Upper lobe of left lung (tissue), 6 donors: Measurements from ENCODE around the gene TEX101. TPM values are rescaled to one million over a fixed set of nuclear protein-coding genes. Genes with fewer than 3 reads are reported as not detected.
"Not testable (repeated sequence)": the region's sequence is repeated elsewhere in the genome, so short reads cannot be mapped to it uniquely, and the experiment has no call there.

Experiments used
- ATAC-seq, 2 donors: fragments of 200-7000 bp; cut with Tn5 transposase; one replicate each; pipeline ENCODE4 v1.9.1; 2022; ENCODE audit warnings: mild to moderate bottlenecking in 2 of 2, moderate library complexity in 2 of 2; ENCODE audit not compliant: low FRiP score in 2 of 2
- DNase-seq, 2 donors: peaks; one replicate each; pipeline ENCODE4 v3.0.0-alpha.2; 2019 to 2020
- H3K27ac ChIP-seq, 4 donors: fragments of 200-600 bp; sonication (generic); one replicate each; pipeline ENCODE4 v1.5.1; 2016 to 2019
- H3K27me3 ChIP-seq, 4 donors: fragments of 200-600 bp; sonication (generic); one replicate each; pipeline ENCODE4 v1.5.1; 2017 to 2019
- H3K36me3 ChIP-seq, 4 donors: fragments of 200-600 bp; sonication (generic); one replicate each; pipeline ENCODE4 v1.5.1; 2016 to 2019
- H3K4me1 ChIP-seq, 4 donors: fragments of 200-600 bp; sonication (generic); one replicate each; pipeline ENCODE4 v1.5.1; 2018 to 2019
- H3K4me3 ChIP-seq, 4 donors: fragments of 200-600 bp; sonication (generic); one replicate each; pipeline ENCODE4 v1.5.1; 2017 to 2019; ENCODE audit warnings: mild to moderate bottlenecking in 2 of 4, moderate library complexity in 1 of 4
- H3K9me3 ChIP-seq, 4 donors: fragments of 200-600 bp; sonication (generic); one replicate each; pipeline ENCODE4 v1.5.1; 2018 to 2019
- CTCF ChIP-seq, 6 experiments: fragments of 450-650 bp in 4 of 6; fragments of 200-600 bp in 2 of 6; sonication (generic) in 2 of 6; IDR thresholded peaks; one replicate each; pipeline ENCODE4 v1.5.1; 2016 to 2019; ENCODE audit warnings: antibody characterized with exemption in 6 of 6
- EP300 ChIP-seq, 4 donors: sonication (generic); formaldehyde crosslinking; IDR thresholded peaks; one replicate each; pipeline ENCODE4 v1.5.1; 2017; ENCODE audit warnings: antibody characterized with exemption in 4 of 4, control low read depth in 2 of 4
- POLR2A ChIP-seq, 4 donors: fragments of 450-650 bp; IDR thresholded peaks; one replicate each; pipeline ENCODE4 v1.5.1; 2016 to 2017; ENCODE audit warnings: antibody characterized with exemption in 4 of 4, mild to moderate bottlenecking in 2 of 4
- POLR2AphosphoS5 ChIP-seq, 2 donors: sonication (generic); formaldehyde crosslinking; IDR thresholded peaks; one replicate each; pipeline ENCODE4 v1.5.1; 2017; ENCODE audit warnings: antibody characterized with exemption in 2 of 2
- WGBS, 2 donors: methylation state at CpG; one replicate each; pipeline ENCODE4 v1.1.5; 2017 to 2018; 5-methylcytosine and 5-hydroxymethylcytosine counted together
- total RNA-seq, 6 donors: library from RNA; depleted of rRNA in 4 of 6; stranded (reverse); fragments of >200 nt in 4 of 6; gene quantifications; one replicate each; pipeline versions ENCODE4 v1.1.0 to v1.2.1, GENCODE V29; 2016 to 2021
- donor health status: DM: no; HTN: no; CAD: no; lungs with moderate emphysema.
- donor health status: DM: no; HTN: yes; CAD: no; lungs with severe emphysema.

The TEX101 gene
- not detected for total RNA-seq

GRCh38 chr19:43414554-43414953 lies at the start of gene TEX101:
TEX101 (plus strand) TSS chr19:43414890; CDS start chr19:43415920, 1,030 bp downstream.
- H3K27ac ChIP-seq = no peak within 1 kb of the TSS
- no peaks in the 10 kb centered on the region for H3K4me1 ChIP-seq
- H3K4me3 ChIP-seq = no peak within 1 kb of the TSS
- TF ChIP-seq CTCF (IDR thresholded peaks at IDR 0.05) (no peak), POLR2A (IDR thresholded peaks at IDR 0.05) (no peak), POLR2AphosphoS5 (IDR thresholded peaks at IDR 0.05) (no peak), EP300 (IDR thresholded peaks at IDR 0.05) (no peak)
- H3K36me3 ChIP-seq = no peaks in the 10 kb centered on the region
- DNase-seq (peak in 1 of 2 donors; percentile 29), ATAC-seq (no peak)
- H3K27me3 ChIP-seq = no peaks in the 10 kb centered on the region
- H3K9me3 ChIP-seq = no peaks in the 10 kb centered on the region
- WGBS, 2 donors = 95 to 96% methylated on average over 21 of the region's 21 CpGs

- H3K9me3 ChIP-seq, H3K4me3 ChIP-seq, H3K4me1 ChIP-seq, ATAC-seq, DNase-seq, H3K27me3 ChIP-seq, H3K27ac ChIP-seq, H3K36me3 ChIP-seq: not testable (repeated sequence)
- 84 to 95% methylated on average over 4 to 5 of the region's 9 CpGs for WGBS, 2 donors
These were observed 49.0 kb upstream of the TEX101 start for GRCh38 chr19:43365677-43366076.

- H3K4me1 ChIP-seq = no peaks in the 10 kb centered on the region
- no peak for DNase-seq
- no peaks in the 10 kb centered on the region for H3K36me3 ChIP-seq
- no peaks in the 10 kb centered on the region for H3K9me3 ChIP-seq
- WGBS, 2 donors = 88 to 94% methylated on average over 2 of the region's 2 CpGs
- no peak overlapping the region for H3K4me3 ChIP-seq
- no peak overlapping the region for H3K27ac ChIP-seq
- H3K27me3 ChIP-seq = no peaks in the 10 kb centered on the region
- no peak for TF ChIP-seq POLR2AphosphoS5 (IDR thresholded peaks at IDR 0.05)
- no peak for ATAC-seq
These were observed 46.9 kb upstream of the TEX101 start for GRCh38 chr19:43367822-43368221.

GRCh38 chr19:43368897-43369296 lies 45.8 kb upstream of the TEX101 start:
- H3K4me3 ChIP-seq, H3K36me3 ChIP-seq, H3K9me3 ChIP-seq, H3K27me3 ChIP-seq, DNase-seq, H3K27ac ChIP-seq, H3K4me1 ChIP-seq, ATAC-seq: not testable (repeated sequence)
- 73 to 74% methylated on average over 5 of the region's 9 CpGs for WGBS, 2 donors

GRCh38 chr19:43371909-43372308 lies 42.8 kb upstream of the TEX101 start:
- no peak for ATAC-seq
- WGBS, 2 donors = 79 to 81% methylated on average over 8 of the region's 8 CpGs
- no peak for TF ChIP-seq POLR2A (IDR thresholded peaks at IDR 0.05)
- no peak for TF ChIP-seq POLR2AphosphoS5 (IDR thresholded peaks at IDR 0.05)
- no peak for TF ChIP-seq CTCF (IDR thresholded peaks at IDR 0.05)
- TF ChIP-seq EP300 (IDR thresholded peaks at IDR 0.05) = no peak

GRCh38 chr19:43372462-43372861 lies 42.2 kb upstream of the TEX101 start:
- ATAC-seq = no peak
- no peak for TF ChIP-seq POLR2AphosphoS5 (IDR thresholded peaks at IDR 0.05)
- TF ChIP-seq CTCF (IDR thresholded peaks at IDR 0.05) = no peak
- no peak for TF ChIP-seq POLR2A (IDR thresholded peaks at IDR 0.05)
- TF ChIP-seq EP300 (IDR thresholded peaks at IDR 0.05) = no peak
- Histone ChIP-seq H3K36me3 (no peaks in the 10 kb centered on the region), H3K9me3 (no peaks in the 10 kb centered on the region), H3K27ac (no peak overlapping the region), H3K27me3 (no peaks in the 10 kb centered on the region), H3K4me3 (no peak overlapping the region), H3K4me1 (no peaks in the 10 kb centered on the region)
- 22 to 64% methylated on average over 7 of the region's 7 CpGs for WGBS, 2 donors
- DNase-seq = no peak

More at GRCh38 chr19:43371909-43372308, 42.8 kb upstream of the TEX101 start:
- H3K36me3 ChIP-seq = no peaks in the 10 kb centered on the region
- no peak for DNase-seq
- H3K4me3 ChIP-seq = no peak overlapping the region
- H3K27me3 ChIP-seq = no peaks in the 10 kb centered on the region
- no peaks in the 10 kb centered on the region for H3K4me1 ChIP-seq
- no peak overlapping the region for H3K27ac ChIP-seq
- H3K9me3 ChIP-seq = no peaks in the 10 kb centered on the region

- H3K36me3 ChIP-seq, H3K4me3 ChIP-seq, H3K27ac ChIP-seq, H3K9me3 ChIP-seq, H3K4me1 ChIP-seq, DNase-seq, ATAC-seq, H3K27me3 ChIP-seq: not testable (repeated sequence)
- no CpG with 5 or more reads among the region's 3 CpGs for WGBS, 2 donors
These were observed 37.1 kb upstream of the TEX101 start for GRCh38 chr19:43377624-43378023.
